K562 (cell line): ENCODE results near the gene TMEM114.

Experiments
- CTCF ChIP-seq, 3 experiments: IDR thresholded peaks in 2 of 3; conservative IDR thresholded peaks in 1 of 3; 2 replicates each; pipeline ENCODE4 v1.5.1; 2011 to 2012; ENCODE audit warnings: low read length in 3 of 3, mild to moderate bottlenecking in 3 of 3, control low read depth in 2 of 3, improper control_type of control experiment in 1 of 3, inconsistent platforms in 1 of 3, low read depth in 1 of 3, mixed read lengths in 1 of 3, moderate library complexity in 1 of 3; ENCODE audit not compliant: insufficient read depth in 2 of 3
- FOXK2 ChIP-seq, 2 experiments: fragments of 450-650 bp; IDR thresholded peaks in 1 of 2; conservative IDR thresholded peaks in 1 of 2; 2 replicates each; pipeline ENCODE4 v1.6.1; 2016; ENCODE audit warnings: low read depth in 2 of 2, mild to moderate bottlenecking in 1 of 2
- HNRNPH1 ChIP-seq: fragments of 200-400 bp; formaldehyde crosslinking; optimal IDR thresholded peaks from 2 replicates; pipeline ENCODE3; 2017; ENCODE audit warnings: low read depth, mild to moderate bottlenecking, low read length, moderate library complexity
- RUNX1 ChIP-seq: sonication (generic); IDR thresholded peaks from 2 replicates; pipeline ENCODE4 v1.6.1; 2016; ENCODE audit warnings: antibody characterized with exemption, low read depth
- SIN3B ChIP-seq: fragments of 450-650 bp; IDR thresholded peaks from 2 replicates; pipeline ENCODE4 v1.6.1; 2017; ENCODE audit warnings: low read depth, mild to moderate bottlenecking, moderate library complexity
- ZFX ChIP-seq: sonication (generic); formaldehyde crosslinking; IDR thresholded peaks from 2 replicates; pipeline ENCODE4 v1.8.0; 2022; ENCODE audit warnings: mild to moderate bottlenecking, missing genetic modification reagents, moderate library complexity
- TF ChIP-seq, protein P1 (sequence below), 2 experiments: fragments of 450-650 bp in 1 of 2; sonication (generic) in 1 of 2; formaldehyde crosslinking in 1 of 2; IDR thresholded peaks in 1 of 2; conservative IDR thresholded peaks in 1 of 2; 2 replicates each; pipeline versions ENCODE4 v1.6.1 to v1.8.1; 2016 to 2023; ENCODE audit warnings: mild to moderate bottlenecking in 2 of 2, moderate library complexity in 2 of 2, inconsistent platforms in 1 of 2, missing genetic modification reagents in 1 of 2

DNA sequence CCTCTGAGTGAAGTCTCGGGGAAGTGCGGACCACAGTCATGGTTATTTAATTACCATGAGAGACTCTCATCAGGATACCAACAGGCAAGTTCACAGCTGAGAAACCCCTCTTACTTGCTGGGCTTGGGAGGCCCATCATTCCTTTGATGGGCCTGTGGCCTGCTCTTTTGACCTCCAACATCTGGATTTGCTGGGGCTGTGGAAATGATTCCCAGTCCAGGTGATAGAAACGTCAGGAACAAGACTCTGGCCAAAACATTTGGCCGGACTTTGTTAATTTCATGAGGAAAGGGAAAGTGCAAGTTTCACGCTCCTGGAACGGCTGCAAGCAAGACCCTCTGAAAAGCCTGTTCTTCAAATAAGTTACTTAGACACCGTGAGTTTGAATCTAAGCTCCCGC, 42.5 kb downstream of the TMEM114 start:
- TF ChIP-seq CTCF (IDR thresholded peaks at IDR 0.05 in 2 of 3, conservative IDR thresholded peaks at IDR 0.05 in 1 of 3; ENCODE audit: insufficient read depth in 2 of 3, low read depth in 1 of 3, low read length in 3 of 3) (no peak), RUNX1 (no peak), FOXK2 (conservative IDR thresholded peaks at IDR 0.05 in 1 of 2, IDR thresholded peaks at IDR 0.05 in 1 of 2; ENCODE audit: low read depth in 2 of 2) (no peak), ZFX (CRISPR knock-in tag) (no peak), HNRNPH1 (no peak), SIN3B (no peak)
- TF ChIP-seq, protein P1, sequence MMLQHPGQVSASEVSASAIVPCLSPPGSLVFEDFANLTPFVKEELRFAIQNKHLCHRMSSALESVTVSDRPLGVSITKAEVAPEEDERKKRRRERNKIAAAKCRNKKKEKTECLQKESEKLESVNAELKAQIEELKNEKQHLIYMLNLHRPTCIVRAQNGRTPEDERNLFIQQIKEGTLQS (IDR thresholded peaks at IDR 0.05): no peak
- TF ChIP-seq, protein P1 (CRISPR knock-in tag; conservative IDR thresholded peaks at IDR 0.05): no peak
